KOPT-K1 (cell line): ENCODE results near the gene PRKAR1B.
"Not testable (repeated sequence)": the region's sequence is repeated elsewhere in the genome, so short reads cannot be mapped to it uniquely, and the experiment has no call there.

Experiments
- H3K27ac ChIP-seq: fragments of 200-600 bp; sonication (generic); 2 replicates; pipeline ENCODE4 v1.5.1; 2016; ENCODE audit warnings: antibody characterized with exemption, mild to moderate bottlenecking, low read depth, low read length; ENCODE audit not compliant: poor library complexity, severe bottlenecking
- H3K36me3 ChIP-seq: fragments of 200-600 bp; sonication (generic); 2 replicates; pipeline ENCODE4 v1.5.1; 2017; ENCODE audit warnings: antibody characterized with exemption, mild to moderate bottlenecking, low read length, moderate library complexity; ENCODE audit not compliant: insufficient read depth
- H3K9me3 ChIP-seq: fragments of 200-600 bp; sonication (generic); 2 replicates; pipeline ENCODE4 v1.5.1; 2017; ENCODE audit warnings: antibody characterized with exemption, low read length, mild to moderate bottlenecking; ENCODE audit not compliant: insufficient read depth, poor library complexity, severe bottlenecking

Gene PRKAR1B

GRCh38 chr7:749140-749551, 22.1 kb upstream of the PRKAR1B start:
- Histone ChIP-seq H3K9me3 (no peaks in the 10 kb centered on the region), H3K27ac (no peak overlapping the region), H3K36me3 (peaks cover 78% of the 10 kb centered on the region)

DNA sequence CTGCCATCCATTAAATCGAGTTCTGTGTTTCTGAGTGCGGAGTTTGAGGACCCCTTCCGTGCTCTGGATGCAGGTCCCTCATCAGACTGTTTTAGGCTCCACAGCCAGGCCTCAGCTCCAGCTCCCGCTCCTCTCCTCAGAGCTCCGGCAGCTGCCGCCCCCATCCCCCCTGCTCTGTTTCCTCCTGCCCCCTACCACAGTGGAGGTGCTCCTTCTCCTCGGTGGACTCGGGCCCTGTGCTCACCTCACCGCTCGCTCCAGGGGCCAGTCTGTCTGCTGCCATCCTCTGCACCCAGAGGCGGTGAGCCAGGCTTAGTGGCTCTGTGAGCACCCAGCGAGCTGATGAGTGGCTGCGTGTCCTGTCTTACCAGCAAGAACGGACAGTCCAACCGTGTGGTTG, 21.4 kb upstream of the PRKAR1B start:
- no peaks in the 10 kb centered on the region for H3K9me3 ChIP-seq
- H3K27ac ChIP-seq, result no peak overlapping the region
- H3K36me3 ChIP-seq, result peaks cover 74% of the 10 kb centered on the region

GRCh38 chr7:747186-747585, 20.1 kb upstream of the PRKAR1B start:
- no peak overlapping the region for H3K27ac ChIP-seq
- no peaks in the 10 kb centered on the region for H3K9me3 ChIP-seq
- H3K36me3 ChIP-seq, result peaks cover 73% of the 10 kb centered on the region

GRCh38 chr7:746155-747061, 19.3 kb upstream of the PRKAR1B start:
- Histone ChIP-seq H3K36me3 (peaks cover 74% of the 10 kb centered on the region), H3K27ac (no peak overlapping the region), H3K9me3 (no peaks in the 10 kb centered on the region)

GRCh38 chr7:745431-746154, 18.5 kb upstream of the PRKAR1B start:
- Histone ChIP-seq H3K36me3 (peaks cover 74% of the 10 kb centered on the region), H3K9me3 (no peaks in the 10 kb centered on the region), H3K27ac (no peak overlapping the region)

DNA sequence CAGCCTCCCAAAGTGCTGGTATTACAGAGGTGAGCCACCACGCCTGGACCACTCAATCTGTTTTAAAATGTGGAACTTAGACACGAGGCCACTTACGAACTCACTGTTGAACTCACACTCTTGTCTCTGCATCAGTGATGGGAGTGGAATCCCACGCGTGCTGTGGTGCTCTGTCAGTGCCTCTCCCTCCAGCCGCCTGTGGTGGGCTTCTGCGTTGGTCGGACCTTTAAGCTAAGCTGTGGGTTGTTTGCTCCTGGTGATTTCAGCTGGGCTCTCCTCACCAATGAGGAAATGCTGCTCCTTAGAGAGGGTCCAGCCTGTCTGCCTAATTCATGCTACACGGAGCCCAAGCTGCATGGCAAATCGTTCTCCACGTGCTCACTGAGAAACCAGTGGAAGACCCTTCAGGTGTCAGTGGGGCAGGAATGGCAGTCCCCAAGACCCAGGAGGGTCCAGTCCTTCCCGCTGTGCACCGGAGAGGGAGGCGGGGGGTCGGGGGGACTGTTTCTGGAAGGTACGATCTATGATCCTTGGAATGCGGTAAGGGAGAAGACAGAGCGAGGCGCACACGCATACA, 17.9 kb upstream of the PRKAR1B start:
- Histone ChIP-seq H3K9me3 (no peaks in the 10 kb centered on the region), H3K36me3 (peaks cover 74% of the 10 kb centered on the region), H3K27ac (no peak overlapping the region)

DNA sequence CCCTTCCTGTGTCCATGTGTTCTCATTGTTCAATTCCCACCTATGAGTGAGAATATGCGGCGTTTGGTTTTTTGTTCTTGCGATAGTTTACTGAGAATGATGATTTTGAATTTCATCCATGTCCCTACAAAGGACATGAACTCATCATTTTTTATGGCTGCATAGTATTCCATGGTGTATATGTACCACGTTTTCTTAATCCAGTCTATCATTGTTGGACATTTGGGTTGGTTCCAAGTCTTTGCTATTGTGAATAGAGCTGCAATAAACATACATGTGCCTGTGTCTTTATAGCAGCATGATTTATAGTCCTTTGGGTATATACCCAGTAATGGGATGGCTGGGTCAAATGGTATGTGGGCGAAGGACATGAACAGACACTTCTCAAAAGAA, 17.0 kb upstream of the PRKAR1B start:
- H3K36me3 ChIP-seq, result peaks cover 74% of the 10 kb centered on the region

GRCh38 chr7:743341-744127, 16.5 kb upstream of the PRKAR1B start:
- peaks cover 71% of the 10 kb centered on the region for H3K36me3 ChIP-seq
- H3K27ac ChIP-seq, H3K9me3 ChIP-seq: not testable (repeated sequence)

More for the DNA sequence above, 17.0 kb upstream of the PRKAR1B start:
- H3K9me3 ChIP-seq, H3K27ac ChIP-seq: not testable (repeated sequence)

DNA sequence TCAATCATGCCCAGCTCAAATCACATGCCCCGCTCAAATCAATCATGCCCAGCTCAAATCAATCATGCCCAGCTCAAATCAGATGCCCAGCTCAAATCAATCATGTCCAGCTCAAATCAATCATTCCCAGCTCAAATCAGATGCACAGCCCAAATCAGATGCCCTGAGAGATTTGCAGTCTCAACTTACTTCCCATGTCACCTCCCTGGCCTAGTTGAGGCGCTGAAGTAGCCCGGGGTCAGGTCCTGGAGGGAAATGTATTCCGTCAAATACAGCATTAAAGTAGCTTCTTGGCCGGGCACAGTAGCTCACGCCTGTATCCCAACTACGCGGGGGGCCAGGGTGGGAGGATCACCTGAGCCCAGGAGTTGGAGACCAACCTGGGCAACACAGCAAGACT, 15.7 kb upstream of the PRKAR1B start:
- Histone ChIP-seq H3K27ac (no peak overlapping the region), H3K9me3 (no peaks in the 10 kb centered on the region), H3K36me3 (peaks cover 71% of the 10 kb centered on the region)

DNA sequence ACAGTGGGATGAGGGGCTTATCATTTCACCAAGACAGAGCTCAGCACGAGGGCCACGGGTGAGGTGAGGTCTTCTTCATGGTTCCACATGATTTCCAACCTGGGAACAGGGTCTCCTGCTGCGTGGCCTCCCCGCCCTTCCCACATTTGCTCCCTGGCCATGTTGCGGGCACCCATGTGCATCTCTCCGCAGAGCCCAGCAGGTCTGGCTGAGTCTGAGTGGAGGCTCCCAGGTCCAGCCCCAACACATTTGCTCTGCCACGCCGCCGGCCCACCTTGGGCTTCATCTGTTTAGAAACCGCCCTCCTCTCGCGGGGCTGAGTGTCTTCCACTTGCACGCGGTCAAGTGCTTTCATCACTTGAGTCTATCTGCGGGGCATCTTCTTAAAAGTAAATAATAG, 14.8 kb upstream of the PRKAR1B start:
- Histone ChIP-seq H3K9me3 (no peaks in the 10 kb centered on the region), H3K27ac (no peak overlapping the region), H3K36me3 (peaks cover 71% of the 10 kb centered on the region)

- H3K27ac ChIP-seq, result no peak overlapping the region
- H3K36me3 ChIP-seq, result peaks cover 67% of the 10 kb centered on the region
- H3K9me3 ChIP-seq, result no peaks in the 10 kb centered on the region
Measured at GRCh38 chr7:741191-741671, 14.2 kb upstream of the PRKAR1B start.

DNA sequence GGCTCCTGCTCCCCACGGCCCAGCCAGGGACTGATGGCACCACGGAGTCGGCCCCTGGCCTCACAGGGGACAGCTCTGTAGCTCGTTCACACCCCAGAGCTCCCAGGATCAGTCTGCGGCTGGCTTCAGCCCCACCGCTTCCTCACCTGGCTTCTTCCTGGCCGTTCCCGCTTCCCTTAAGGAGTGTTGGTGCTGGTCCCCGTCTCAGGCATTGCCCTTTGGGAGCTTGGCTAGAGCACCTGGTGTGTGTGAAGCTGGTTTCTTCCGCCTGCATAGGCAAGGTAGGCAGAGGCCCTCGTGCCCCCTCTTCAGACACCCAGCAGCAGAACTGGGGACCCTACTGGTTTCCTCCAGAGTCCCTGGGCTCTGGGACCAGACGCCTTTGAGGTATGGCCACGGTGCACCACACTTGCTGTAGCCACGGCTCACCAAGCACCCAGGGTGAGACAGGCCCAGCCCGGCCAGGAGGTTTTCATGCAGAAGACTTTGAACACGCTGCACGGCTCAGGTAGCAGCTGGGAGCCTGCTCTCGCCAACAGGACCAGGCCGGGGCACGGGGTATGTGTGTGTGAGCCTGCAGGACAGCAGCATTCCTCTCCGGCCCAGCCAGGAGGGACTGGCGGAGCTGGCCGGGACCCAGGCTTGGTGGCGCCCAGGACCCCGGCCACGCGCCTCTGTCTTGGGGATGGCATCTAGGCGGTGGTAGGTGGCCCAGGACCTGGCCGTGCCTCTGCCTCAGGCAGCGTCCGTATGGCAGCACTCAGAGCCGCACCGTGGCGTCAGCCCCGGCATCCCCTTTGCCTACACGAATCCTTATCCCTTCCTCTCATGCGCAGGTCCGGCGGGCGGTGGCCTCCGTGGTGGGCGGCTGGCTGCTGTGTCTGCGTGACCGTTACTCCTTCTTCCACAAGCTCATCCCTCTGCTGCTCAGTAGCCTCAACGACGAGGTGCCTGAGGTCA, 13.2 kb upstream of the PRKAR1B start:
- no peak overlapping the region for H3K27ac ChIP-seq
- peaks cover 63% of the 10 kb centered on the region for H3K36me3 ChIP-seq
- H3K9me3 ChIP-seq, result peaks cover 2% of the 10 kb centered on the region

GRCh38 chr7:739455-739982, 12.4 kb upstream of the PRKAR1B start:
- H3K36me3 ChIP-seq, result peaks cover 64% of the 10 kb centered on the region
- peaks cover 10% of the 10 kb centered on the region for H3K9me3 ChIP-seq
- H3K27ac ChIP-seq, result no peak overlapping the region
